ENCODE measurements around the gene DCDC2C. TPM values are rescaled to one million over a fixed set of nuclear protein-coding genes. Genes with fewer than 3 reads are reported as not detected.

Gene DCDC2C
- total RNA-seq, 1 experiment from 2014 or later, result not detected

DNA sequence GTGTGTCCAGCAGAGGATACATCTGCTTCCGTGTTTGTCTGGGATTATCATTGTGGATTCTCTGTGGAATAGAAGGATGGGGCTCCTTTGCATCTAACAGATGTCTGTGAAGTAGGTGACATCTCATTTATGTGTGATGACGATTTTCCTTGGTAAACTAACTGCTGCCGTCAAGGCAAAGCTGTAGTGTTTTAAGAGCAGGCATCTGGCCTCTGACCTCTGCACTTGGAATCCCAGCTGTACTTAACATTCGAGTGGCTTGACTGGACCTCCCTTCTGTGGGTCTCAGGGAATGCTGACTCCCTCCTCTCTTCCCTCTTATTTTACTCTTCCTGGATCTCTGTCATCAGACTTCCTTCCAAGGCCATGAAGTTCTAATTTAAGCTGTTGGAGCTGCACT lies 56.4 kb downstream of the DCDC2C start:
- in situ Hi-C loops (cut with HindIII; ENCODE audit: low pct_unique_long_range_greater_than_20kb, low sequenced_read_pairs) (no loop called here), intact Hi-C loops (cut with micrococcal nuclease; ENCODE audit: unreplicated experiment) (no loop called here)
- TF ChIP-seq CTCF (IDR thresholded peaks at IDR 0.05) (no peak), REST (IDR thresholded peaks at IDR 0.05; ENCODE audit: insufficient read depth in 1 of 2, low read depth in 2 of 2, low read length in 1 of 2) (no peak)
- DNase-seq (ENCODE audit: low read depth, low spot score) (no peak), ATAC-seq (no peak)
- no TSS peak for BruUV-seq (replicated peaks)
- no peaks in the 10 kb centered on the region for H3K4me1 ChIP-seq (ENCODE audit: control insufficient read depth, insufficient read depth, low read length)
- no peak overlapping the region for H3K4me3 ChIP-seq (ENCODE audit: low read depth in 2 of 2, low read length in 2 of 2)
- no peak overlapping the region for H3K27ac ChIP-seq (ENCODE audit: low read length)
- ChIA-PET POLR2A (no interaction called here), CTCF (no interaction called here)
- no peaks in the 10 kb centered on the region for H3K9me3 ChIP-seq (ENCODE audit: control insufficient read depth, insufficient read depth, low read depth, low read length)
- no peaks in the 10 kb centered on the region for H3K36me3 ChIP-seq (ENCODE audit: control insufficient read depth, insufficient read depth, low read length)
- H3K27me3 ChIP-seq (ENCODE audit: control insufficient read depth, insufficient read depth, low read length), result no peaks in the 10 kb centered on the region

DNA sequence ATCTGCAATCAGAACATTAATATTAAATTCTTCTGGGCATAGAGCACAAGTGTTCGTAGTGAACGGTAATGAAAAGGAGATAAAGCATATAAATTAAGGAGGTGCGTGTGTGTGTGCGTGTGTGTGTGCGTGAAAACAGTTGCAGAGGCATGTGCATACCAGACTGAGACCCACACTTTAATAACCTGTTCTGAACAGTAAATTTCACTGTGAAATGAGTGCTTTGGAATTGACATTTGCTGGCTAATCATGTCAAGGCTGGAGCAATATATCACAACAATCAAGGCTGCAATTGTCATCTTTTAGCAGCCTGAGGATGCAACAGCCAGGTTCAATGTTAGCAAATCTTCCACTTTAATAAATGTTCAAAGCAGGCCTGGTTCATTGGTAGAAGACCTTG lies 57.9 kb downstream of the DCDC2C start:
- no TSS peak for BruUV-seq (replicated peaks)
- ChIA-PET CTCF (no interaction called here), POLR2A (no interaction called here)

More for the DNA sequence above, 57.9 kb downstream of the DCDC2C start:
- H3K4me3 ChIP-seq (ENCODE audit: low read depth in 2 of 2, low read length in 2 of 2), result no peak overlapping the region
- intact Hi-C loops (cut with micrococcal nuclease; ENCODE audit: unreplicated experiment), result no loop called here
- H3K36me3 ChIP-seq (ENCODE audit: control insufficient read depth, insufficient read depth, low read length), result no peaks in the 10 kb centered on the region
- H3K27ac ChIP-seq (ENCODE audit: low read length), result no peak overlapping the region
- DNase-seq (ENCODE audit: low read depth, low spot score) (no peak), ATAC-seq (no peak)
- no peaks in the 10 kb centered on the region for H3K9me3 ChIP-seq (ENCODE audit: control insufficient read depth, insufficient read depth, low read depth, low read length)
- TF ChIP-seq CTCF (IDR thresholded peaks at IDR 0.05), result no peak
- TF ChIP-seq SIN3A (IDR thresholded peaks at IDR 0.05; ENCODE audit: borderline replicate concordance, insufficient read depth, low read depth, low read length), result no peak
- no peak for TF ChIP-seq TCF7L2 (IDR thresholded peaks at IDR 0.05; ENCODE audit: low read depth, low read length)
- no peak for TF ChIP-seq POLR2AphosphoS5 (IDR thresholded peaks at IDR 0.05; ENCODE audit: low read depth, low read length)
- no peak for TF ChIP-seq REST (IDR thresholded peaks at IDR 0.05; ENCODE audit: insufficient read depth in 1 of 2, low read depth in 2 of 2, low read length in 1 of 2)
- H3K4me1 ChIP-seq (ENCODE audit: control insufficient read depth, insufficient read depth, low read length), result no peaks in the 10 kb centered on the region
- in situ Hi-C loops (cut with HindIII; ENCODE audit: low pct_unique_long_range_greater_than_20kb, low sequenced_read_pairs), result no loop called here
- H3K27me3 ChIP-seq (ENCODE audit: control insufficient read depth, insufficient read depth, low read length), result no peaks in the 10 kb centered on the region

Data from Panc1 (cell line).